Thyroid gland (tissue), 4 donors: Measurements from ENCODE around the gene MORF4L2.
"Not testable (repeated sequence)": the region's sequence is repeated elsewhere in the genome, so short reads cannot be mapped to it uniquely, and the experiment has no call there.

Experiments
- POLR2A ChIP-seq, 2 donors: fragments of 450-650 bp; IDR thresholded peaks; one replicate each; pipeline ENCODE4 v1.6.1; 2017; ENCODE audit warnings: antibody characterized with exemption in 2 of 2, mild to moderate bottlenecking in 2 of 2, moderate library complexity in 1 of 2
- TF ChIP-seq, protein P1 (sequence below), 6 experiments: fragments of 200-600 bp in 3 of 6; fragments of 450-650 bp in 3 of 6; sonication (generic) in 3 of 6; IDR thresholded peaks; one replicate each; pipeline ENCODE4 v1.5.1; 2016 to 2019; ENCODE audit warnings: antibody characterized with exemption in 6 of 6, mild to moderate bottlenecking in 2 of 6, inconsistent platforms in 1 of 6, moderate library complexity in 1 of 6

DNA sequence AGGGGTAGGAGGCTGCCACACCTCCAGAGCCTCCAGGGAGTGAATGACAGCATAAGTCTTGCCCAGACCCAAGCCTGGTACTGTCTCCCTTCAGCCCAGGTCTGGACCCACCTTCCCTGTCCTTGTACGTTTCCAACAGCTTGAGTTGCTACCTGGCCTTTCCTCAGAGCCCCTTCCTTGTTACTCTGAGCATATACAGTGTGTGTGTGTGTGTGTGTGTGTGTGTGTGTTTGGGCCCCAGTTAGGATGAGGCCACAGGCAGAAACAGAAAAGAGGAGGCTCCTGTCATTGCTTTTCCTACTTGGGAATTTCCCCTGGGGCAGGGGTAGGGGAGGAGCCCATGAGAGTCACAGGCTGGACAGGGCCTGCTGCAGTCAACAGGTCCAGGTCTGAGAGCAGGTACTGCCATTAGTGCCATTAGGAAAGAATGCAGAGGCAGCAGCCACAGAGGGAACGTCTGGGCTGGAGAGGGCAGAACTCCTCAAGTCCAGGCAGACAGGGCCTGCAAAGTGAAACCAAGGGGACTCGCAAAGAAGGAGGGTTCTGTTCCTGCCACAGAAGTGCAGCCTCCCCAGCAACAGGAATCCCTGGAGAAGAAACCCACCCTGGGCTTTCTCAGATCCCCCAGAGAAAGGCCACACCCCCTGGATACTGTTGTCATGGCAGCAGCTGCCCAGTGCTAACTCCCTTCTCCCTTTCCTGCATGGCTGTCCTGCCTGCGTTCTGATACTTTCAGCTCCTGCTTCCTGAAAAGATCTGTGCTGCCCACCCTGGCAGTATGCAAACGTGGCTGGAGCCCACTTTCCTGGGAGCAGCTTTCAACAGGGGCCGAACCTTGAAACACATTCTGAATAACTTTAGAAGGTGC is 47.8 kb downstream of the MORF4L2 start:
- TF ChIP-seq, protein P1, sequence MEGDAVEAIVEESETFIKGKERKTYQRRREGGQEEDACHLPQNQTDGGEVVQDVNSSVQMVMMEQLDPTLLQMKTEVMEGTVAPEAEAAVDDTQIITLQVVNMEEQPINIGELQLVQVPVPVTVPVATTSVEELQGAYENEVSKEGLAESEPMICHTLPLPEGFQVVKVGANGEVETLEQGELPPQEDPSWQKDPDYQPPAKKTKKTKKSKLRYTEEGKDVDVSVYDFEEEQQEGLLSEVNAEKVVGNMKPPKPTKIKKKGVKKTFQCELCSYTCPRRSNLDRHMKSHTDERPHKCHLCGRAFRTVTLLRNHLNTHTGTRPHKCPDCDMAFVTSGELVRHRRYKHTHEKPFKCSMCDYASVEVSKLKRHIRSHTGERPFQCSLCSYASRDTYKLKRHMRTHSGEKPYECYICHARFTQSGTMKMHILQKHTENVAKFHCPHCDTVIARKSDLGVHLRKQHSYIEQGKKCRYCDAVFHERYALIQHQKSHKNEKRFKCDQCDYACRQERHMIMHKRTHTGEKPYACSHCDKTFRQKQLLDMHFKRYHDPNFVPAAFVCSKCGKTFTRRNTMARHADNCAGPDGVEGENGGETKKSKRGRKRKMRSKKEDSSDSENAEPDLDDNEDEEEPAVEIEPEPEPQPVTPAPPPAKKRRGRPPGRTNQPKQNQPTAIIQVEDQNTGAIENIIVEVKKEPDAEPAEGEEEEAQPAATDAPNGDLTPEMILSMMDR (IDR thresholded peaks at IDR 0.05) = not testable (repeated sequence)
- not testable (repeated sequence) for TF ChIP-seq POLR2A (IDR thresholded peaks at IDR 0.05)
